IMR-90 (cell line): ENCODE data around the gene SALL4. TPM values are rescaled to one million over a fixed set of nuclear protein-coding genes. Genes with fewer than 3 reads are reported as not detected.
"Not testable (repeated sequence)": the region's sequence is repeated elsewhere in the genome, so short reads cannot be mapped to it uniquely, and the experiment has no call there.

Experiments
- ATAC-seq: fragments of 200-7000 bp; cut with Tn5 transposase; 2 replicates; pipeline ENCODE4 v1.9.1; 2020; ENCODE audit warnings: low read depth, mild to moderate bottlenecking, moderate library complexity
- BruUV-seq: library from RNA; stranded (reverse); fragments of 400-500 nt; replicated peaks from 2 replicates; lab custom pipeline; 2021; lab: Mats Ljungman, UMichigan
- CTCF ChIA-PET: fragments of 300-600 bp; formaldehyde crosslinking; extraction: SDS; loops from one replicate; lab custom pipeline; 2021; ENCODE audit warnings: antibody characterized with exemption; lab: Yijun Ruan, JAX
- POLR2A ChIA-PET: fragments of 300-600 bp; sonication (Branson Sonifier 250); formaldehyde crosslinking; loops from one replicate; lab custom pipeline; 2022; ENCODE audit warnings: antibody characterized with exemption; ENCODE audit not compliant: unreplicated experiment; lab: Charles Lee
- DNase-seq: peaks from one replicate; pipeline ENCODE4 v3.0.0; 2013
- H2AFZ ChIP-seq: replicated peaks from 2 replicates; pipeline ENCODE3; 2013; ENCODE audit warnings: low read length, mild to moderate bottlenecking; ENCODE audit not compliant: poor library complexity
- H2AK5ac ChIP-seq: 2 replicates; pipeline ENCODE4 v1.6.1; 2013; ENCODE audit warnings: low read depth, low read length, inconsistent platforms
- H2AK9ac ChIP-seq: replicated peaks from 2 replicates; pipeline ENCODE3; 2013; ENCODE audit warnings: mild to moderate bottlenecking, low read depth, low read length, moderate library complexity; ENCODE audit not compliant: poor library complexity
- H2BK120ac ChIP-seq: 2 replicates; pipeline ENCODE4 v1.6.1; 2013; ENCODE audit warnings: low read depth, low read length, inconsistent platforms
- H2BK15ac ChIP-seq: 3 replicates; pipeline ENCODE4 v1.6.1; 2013; ENCODE audit warnings: low read depth, low read length, inconsistent platforms
- H2BK20ac ChIP-seq: 2 replicates; pipeline ENCODE4 v1.6.1; 2013; ENCODE audit warnings: low read depth, mild to moderate bottlenecking, inconsistent platforms, low read length, moderate library complexity
- H2BK5ac ChIP-seq: 2 replicates; pipeline ENCODE4 v1.6.1; 2013; ENCODE audit warnings: mild to moderate bottlenecking, low read depth, low read length, inconsistent platforms; ENCODE audit not compliant: poor library complexity, severe bottlenecking
- H3K14ac ChIP-seq: replicated peaks from 2 replicates; pipeline ENCODE4 v1.6.1; 2013; ENCODE audit warnings: low read depth, low read length, inconsistent platforms
- H3K18ac ChIP-seq: 2 replicates; pipeline ENCODE4 v1.6.1; 2013; ENCODE audit warnings: low read depth, low read length, control low read depth
- H3K23ac ChIP-seq: 2 replicates; pipeline ENCODE4 v1.6.1; 2013; ENCODE audit warnings: low read depth, low read length, inconsistent platforms
- H3K27ac ChIP-seq: 2 replicates; pipeline ENCODE4 v1.5.1; 2013; ENCODE audit warnings: mild to moderate bottlenecking, control low read depth, low read length; ENCODE audit not compliant: insufficient read depth
- H3K27me3 ChIP-seq: 2 replicates; pipeline ENCODE4 v1.6.1; 2013; ENCODE audit warnings: low read length; ENCODE audit not compliant: control insufficient read depth, insufficient read depth
- H3K36me3 ChIP-seq: 2 replicates; pipeline ENCODE4 v1.6.1; 2013; ENCODE audit warnings: low read length, mixed read lengths; ENCODE audit not compliant: control insufficient read depth, insufficient read depth
- H3K4ac ChIP-seq: 2 replicates; pipeline ENCODE4 v1.6.1; 2013; ENCODE audit warnings: low read depth, low read length, inconsistent platforms
- H3K4me1 ChIP-seq: 2 replicates; pipeline ENCODE4 v1.6.1; 2013; ENCODE audit warnings: low read length, mixed read lengths; ENCODE audit not compliant: control insufficient read depth, insufficient read depth
- H3K4me2 ChIP-seq: 2 replicates; pipeline ENCODE4 v1.6.1; 2013; ENCODE audit warnings: low read depth, mild to moderate bottlenecking, control low read depth, low read length, moderate library complexity
- H3K4me3 ChIP-seq: 2 replicates; pipeline ENCODE4 v1.5.1; 2013; ENCODE audit warnings: low read depth, mild to moderate bottlenecking, control low read depth, low read length, moderate library complexity; ENCODE audit not compliant: insufficient read depth
- H3K56ac ChIP-seq: 2 replicates; pipeline ENCODE4 v1.6.1; 2013; ENCODE audit warnings: low read length, inconsistent platforms; ENCODE audit not compliant: insufficient read depth; ENCODE audit errors: extremely low read depth
- H3K79me1 ChIP-seq, 2 experiments: 2 replicates each; pipeline ENCODE4 v1.6.1; 2013; ENCODE audit warnings: low read length in 2 of 2, inconsistent platforms in 1 of 2, low read depth in 1 of 2
- H3K9ac ChIP-seq: 2 replicates; pipeline ENCODE4 v1.6.1; 2013; ENCODE audit warnings: low read depth, low read length, control low read depth
- H3K9me1 ChIP-seq: 2 replicates; pipeline ENCODE4 v1.6.1; 2013; ENCODE audit warnings: low read length, inconsistent platforms; ENCODE audit not compliant: insufficient read depth
- H3K9me3 ChIP-seq: 2 replicates; pipeline ENCODE4 v1.6.1; 2013; ENCODE audit warnings: low read length; ENCODE audit not compliant: control insufficient read depth, insufficient read depth
- H4K20me1 ChIP-seq: 2 replicates; pipeline ENCODE4 v1.6.1; 2013; ENCODE audit warnings: low read length, inconsistent platforms; ENCODE audit not compliant: insufficient read depth
- H4K5ac ChIP-seq: 2 replicates; pipeline ENCODE4 v1.6.1; 2013; ENCODE audit warnings: mild to moderate bottlenecking, low read depth, low read length, control low read depth
- H4K8ac ChIP-seq, 2 experiments: 2 replicates each; pipeline ENCODE4 v1.6.1; 2013; ENCODE audit warnings: low read depth in 2 of 2, low read length in 2 of 2, control low read depth in 1 of 2, inconsistent platforms in 1 of 2
- H4K91ac ChIP-seq: 2 replicates; pipeline ENCODE4 v1.6.1; 2013; ENCODE audit warnings: low read depth, low read length, inconsistent platforms; ENCODE audit not compliant: insufficient read depth
- CHD1 ChIP-seq: IDR thresholded peaks from 2 replicates; pipeline ENCODE4 v1.6.1; 2012; ENCODE audit warnings: low read depth, low read length, improper control_type of control experiment
- MAZ ChIP-seq: IDR thresholded peaks from 2 replicates; pipeline ENCODE4 v1.6.1; 2012; ENCODE audit warnings: low read depth, mild to moderate bottlenecking, low read length, improper control_type of control experiment, moderate library complexity, borderline replicate concordance
- NFE2L2 ChIP-seq: fragments of 150-350 bp; IDR thresholded peaks from 2 replicates; pipeline ENCODE4 v1.6.1; 2016; ENCODE audit warnings: low read depth, mild to moderate bottlenecking, low read length
- RAD21 ChIP-seq: IDR thresholded peaks from 2 replicates; pipeline ENCODE4 v1.6.1; 2012; ENCODE audit warnings: low read length, improper control_type of control experiment
- RCOR1 ChIP-seq: IDR thresholded peaks from 2 replicates; pipeline ENCODE4 v1.6.1; 2012; ENCODE audit warnings: mild to moderate bottlenecking, low read length, improper control_type of control experiment; ENCODE audit not compliant: insufficient replicate concordance
- RFX5 ChIP-seq: IDR thresholded peaks from 2 replicates; pipeline ENCODE4 v1.8.0; 2012; ENCODE audit warnings: low read depth, mild to moderate bottlenecking, low read length, moderate library complexity
- whole genome bisulfite sequencing, 2 experiments: methylation state at CpG; one replicate each; pipeline versions ENCODE4 v1.1.5 to v1.1.7; 2013; ENCODE audit warnings: missing lambda C conversion rate in 2 of 2; ENCODE audit not compliant: insufficient read length in 1 of 2; ENCODE audit errors: extremely low coverage in 2 of 2; 5-methylcytosine and 5-hydroxymethylcytosine counted together
- dilution Hi-C: fragments of 300-500 bp; cut with HindIII; formaldehyde crosslinking; loops from one replicate; pipeline ENCODE4 v1.14.3; 2018; ENCODE audit warnings: low sequenced_read_pairs; ENCODE audit not compliant: unreplicated experiment
- in situ Hi-C: fragments of 300-500 bp; cut with MboI; formaldehyde crosslinking; loops from 3 replicates; pipeline ENCODE4 v1.14.3; 2019; ENCODE audit warnings: low sequenced_read_pairs, inconsistent platforms, mixed read lengths
- intact Hi-C: fragments of 100-400 bp; cut with micrococcal nuclease; formaldehyde crosslinking; loops from 2 replicates; pipeline ENCODE4 v1.10.0; 2022
- polyA plus RNA-seq, 3 experiments: library from polyadenylated mRNA; depleted of rRNA; stranded (reverse); fragments of >200 nt; gene quantifications; 2 replicates each; pipeline ENCODE4 v1.2.3, GENCODE V29; 2012; ENCODE audit warnings: low replicate concordance in 1 of 3
- total RNA-seq: library from RNA; depleted of rRNA; stranded (reverse); fragments of >200 nt; gene quantifications from 2 replicates; pipeline ENCODE4 v1.2.3, GENCODE V29; 2012

SALL4 gene
- total and polyA plus RNA-seq, 2 of the 4 experiments (the other 2 are of a cell fraction), result not detected

DNA sequence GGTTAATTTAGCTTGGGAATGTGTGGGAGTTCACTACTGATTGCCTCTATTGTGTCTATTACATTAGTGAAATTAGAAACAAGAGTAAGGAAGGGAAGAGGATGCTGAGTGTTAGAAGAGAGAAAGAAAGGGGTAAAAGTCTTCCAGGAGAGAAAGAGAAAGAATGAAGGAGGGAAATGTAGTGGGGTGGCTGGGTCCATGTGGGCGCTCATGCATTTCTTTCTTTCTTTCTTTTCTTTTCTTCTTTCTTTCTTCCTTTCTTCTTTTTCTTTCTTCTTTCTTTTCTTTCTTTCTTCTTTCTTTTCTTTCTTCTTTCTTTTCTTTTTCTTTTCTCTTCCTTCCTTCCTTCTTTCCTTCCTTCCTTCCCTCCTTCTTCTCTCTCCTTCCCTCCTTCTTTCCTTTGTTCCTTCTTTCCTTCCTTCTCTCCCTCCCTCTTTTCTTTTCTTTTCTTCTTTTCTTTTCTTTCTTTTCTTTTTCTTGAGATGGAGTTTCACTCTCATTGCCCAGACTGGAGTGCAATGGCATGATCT lies 16.2 kb upstream of the SALL4 start:
- intact Hi-C loops (no loop called here), in situ Hi-C loops (no loop called here), dilution Hi-C loops (no loop called here)
- Histone ChIP-seq H3K4me3 (no peak overlapping the region), H4K8ac (no peak overlapping the region), H3K9me3 (no peaks in the 10 kb centered on the region), H2AK9ac (no peak overlapping the region), H2BK120ac (no peak overlapping the region), H4K20me1 (no peaks in the 10 kb centered on the region), H3K27ac (no peak overlapping the region), H3K23ac (no peak overlapping the region), H3K9ac (no peak overlapping the region), H3K4ac (no peak overlapping the region), H4K91ac (no peak overlapping the region), H2AFZ (no peak overlapping the region), H3K18ac (no peak overlapping the region), H3K79me1 (no peaks in the 10 kb centered on the region), H3K4me1 (no peaks in the 10 kb centered on the region), H4K5ac (no peak overlapping the region), H2BK15ac (no peak overlapping the region), H2AK5ac (no peak overlapping the region), H3K27me3 (peaks cover 4% of the 10 kb centered on the region), H2BK5ac (no peak overlapping the region), H3K9me1 (no peaks in the 10 kb centered on the region), H3K56ac (no peak overlapping the region), H3K4me2 (no peak overlapping the region), H3K14ac (no peak overlapping the region), H2BK20ac (no peak overlapping the region), H3K36me3 (no peaks in the 10 kb centered on the region)
- ChIA-PET CTCF (no interaction called here), POLR2A (no interaction called here)
- TF ChIP-seq NFE2L2 (no peak), MAZ (no peak), CHD1 (no peak), RAD21 (no peak), RCOR1 (no peak), RFX5 (no peak)
- WGBS, 2 experiments, result no CpG with 5 or more reads among the region's 1 CpG
- no TSS peak for BruUV-seq
- DNase-seq, result no peak
- no peak for ATAC-seq

DNA sequence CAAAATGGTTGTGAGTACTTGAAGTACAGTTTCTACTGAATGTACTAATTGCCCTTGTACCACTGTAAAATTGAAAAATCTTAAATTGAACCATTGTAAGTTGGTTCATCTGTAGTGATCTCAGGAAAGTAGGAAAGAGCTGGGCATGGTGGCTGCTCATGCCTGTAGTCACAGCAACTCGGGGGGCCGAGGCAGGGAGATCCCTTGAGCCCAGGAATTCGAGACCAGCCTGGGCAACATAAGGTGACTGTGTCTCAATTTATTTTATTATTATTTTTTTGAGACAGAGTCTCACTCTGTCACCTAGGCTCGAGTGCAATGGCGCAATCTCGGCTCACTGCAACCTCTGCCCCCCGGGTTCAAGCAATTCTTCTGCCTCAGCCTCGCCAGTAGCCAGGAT lies 14.5 kb upstream of the SALL4 start:
- CTCF ChIA-PET, H3K4ac ChIP-seq, H2AFZ ChIP-seq, H3K79me1 ChIP-seq, H4K8ac ChIP-seq, in situ Hi-C loops, H3K4me3 ChIP-seq, H4K20me1 ChIP-seq, H3K18ac ChIP-seq, H3K4me1 ChIP-seq, H2BK20ac ChIP-seq, H3K4me2 ChIP-seq, intact Hi-C loops, DNase-seq, POLR2A ChIA-PET, H3K9me3 ChIP-seq, H3K36me3 ChIP-seq, dilution Hi-C loops, H4K91ac ChIP-seq, BruUV-seq, ATAC-seq, H3K23ac ChIP-seq, H2BK120ac ChIP-seq, H2AK5ac ChIP-seq, H3K27me3 ChIP-seq, H4K5ac ChIP-seq, H2BK5ac ChIP-seq, H3K27ac ChIP-seq, H3K9me1 ChIP-seq, H3K56ac ChIP-seq, H3K9ac ChIP-seq, H3K14ac ChIP-seq, H2AK9ac ChIP-seq, H2BK15ac ChIP-seq: not testable (repeated sequence)
- WGBS, 2 experiments, result no CpG with 5 or more reads among the region's 8 CpGs
